Measurements from ENCODE around the gene MZT1.

DNA sequence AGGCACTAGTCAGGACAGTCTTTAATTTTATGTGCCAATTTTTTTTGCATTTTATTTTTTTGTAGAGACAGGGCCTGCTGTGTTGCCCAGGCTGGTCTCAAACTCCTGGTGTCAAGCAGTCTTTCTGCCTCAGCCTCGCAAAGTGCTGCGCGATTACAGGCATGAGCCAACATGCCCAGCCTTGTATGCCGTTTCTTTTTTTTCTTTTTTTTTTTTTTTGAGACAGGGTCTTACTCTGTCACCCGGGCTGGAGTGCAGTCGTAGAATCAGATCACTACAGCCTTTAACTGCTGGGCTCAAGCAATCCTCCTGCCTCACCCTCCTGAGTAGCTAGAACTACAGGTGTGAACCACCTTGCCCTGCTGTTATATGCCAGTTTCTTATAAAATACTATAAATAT, 26.7 kb upstream of the MZT1 start:
- TF ChIP-seq, protein P1, sequence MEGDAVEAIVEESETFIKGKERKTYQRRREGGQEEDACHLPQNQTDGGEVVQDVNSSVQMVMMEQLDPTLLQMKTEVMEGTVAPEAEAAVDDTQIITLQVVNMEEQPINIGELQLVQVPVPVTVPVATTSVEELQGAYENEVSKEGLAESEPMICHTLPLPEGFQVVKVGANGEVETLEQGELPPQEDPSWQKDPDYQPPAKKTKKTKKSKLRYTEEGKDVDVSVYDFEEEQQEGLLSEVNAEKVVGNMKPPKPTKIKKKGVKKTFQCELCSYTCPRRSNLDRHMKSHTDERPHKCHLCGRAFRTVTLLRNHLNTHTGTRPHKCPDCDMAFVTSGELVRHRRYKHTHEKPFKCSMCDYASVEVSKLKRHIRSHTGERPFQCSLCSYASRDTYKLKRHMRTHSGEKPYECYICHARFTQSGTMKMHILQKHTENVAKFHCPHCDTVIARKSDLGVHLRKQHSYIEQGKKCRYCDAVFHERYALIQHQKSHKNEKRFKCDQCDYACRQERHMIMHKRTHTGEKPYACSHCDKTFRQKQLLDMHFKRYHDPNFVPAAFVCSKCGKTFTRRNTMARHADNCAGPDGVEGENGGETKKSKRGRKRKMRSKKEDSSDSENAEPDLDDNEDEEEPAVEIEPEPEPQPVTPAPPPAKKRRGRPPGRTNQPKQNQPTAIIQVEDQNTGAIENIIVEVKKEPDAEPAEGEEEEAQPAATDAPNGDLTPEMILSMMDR (IDR thresholded peaks at IDR 0.05) = no peak
- TF ChIP-seq POLR2A (IDR thresholded peaks at IDR 0.05) = no peak
